Right lobe of liver (tissue), 6 donors: ENCODE data around the gene IGF2R. TPM values are rescaled to one million over a fixed set of nuclear protein-coding genes. Genes with fewer than 3 reads are reported as not detected.

ENCODE experiments used
- ATAC-seq, 4 donors: fragments of 200-7000 bp; cut with Tn5 transposase; one replicate each; pipeline ENCODE4 v1.9.1; 2020; ENCODE audit warnings: mild to moderate bottlenecking in 4 of 4, moderate library complexity in 4 of 4
- DNase-seq, 3 donors: peaks; one replicate each; pipeline ENCODE4 v3.0.0-alpha.2; 2020
- H3K27ac ChIP-seq, 3 donors: fragments of 200-600 bp; one replicate each; pipeline ENCODE4 v1.8.0; 2022
- H3K27me3 ChIP-seq, 2 donors: fragments of 200-600 bp; one replicate each; pipeline ENCODE4 v1.8.0; 2022
- H3K36me3 ChIP-seq, 4 donors: fragments of 200-600 bp; sonication (generic) in 1 of 4; one replicate each; pipeline versions ENCODE4 v1.5.1 to v1.8.0; 2017 to 2022; ENCODE audit warnings: control low read depth in 1 of 4
- H3K4me1 ChIP-seq, 4 donors: fragments of 200-600 bp; sonication (generic) in 1 of 4; one replicate each; pipeline versions ENCODE4 v1.5.1 to v1.8.0; 2017 to 2022; ENCODE audit warnings: control low read depth in 1 of 4
- H3K4me3 ChIP-seq, 3 donors: fragments of 200-600 bp; one replicate each; pipeline ENCODE4 v1.8.0; 2022
- H3K9me3 ChIP-seq, 4 donors: fragments of 200-600 bp; sonication (generic) in 1 of 4; one replicate each; pipeline versions ENCODE4 v1.5.1 to v1.8.0; 2017 to 2022; ENCODE audit warnings: control low read depth in 1 of 4
- POLR2A ChIP-seq: fragments of 450-650 bp; IDR thresholded peaks from one replicate; pipeline ENCODE4 v1.6.1; 2017; ENCODE audit warnings: antibody characterized with exemption, mild to moderate bottlenecking
- WGBS: methylation state at CpG from one replicate; pipeline ENCODE4 v1.1.6; 2018; ENCODE audit warnings: low coverage, low lambda C conversion rate; ENCODE audit not compliant: insufficient coverage; ENCODE audit errors: missing lambda C conversion rate; 5-methylcytosine and 5-hydroxymethylcytosine counted together
- intact Hi-C, 2 donors: fragments of 100-400 bp; cut with DNase I; formaldehyde crosslinking; loops; one replicate each; pipeline versions ENCODE4 v1.11.2 to v1.14.1; 2022
- total RNA-seq, 6 experiments: library from RNA; depleted of rRNA in 2 of 6; stranded (reverse); fragments of >200 nt in 2 of 6; fragmentation: NEBNext Ultra II Directional in 3 of 6; extraction: Animal tissue kit (Norgen Biotek cat#: 25700) in 3 of 6; gene quantifications; one replicate each; pipeline versions ENCODE4 v1.1.0 to v1.2.4, GENCODE V29; 2016 to 2023
- TF ChIP-seq, protein P1 (sequence below), 4 donors: fragments of 200-600 bp in 3 of 4; fragments of 450-650 bp in 1 of 4; IDR thresholded peaks; one replicate each; pipeline versions ENCODE4 v1.5.1 to v1.8.0; 2016 to 2022; ENCODE audit warnings: antibody characterized with exemption in 4 of 4, mild to moderate bottlenecking in 2 of 4
- donor health status: DM: no; HTN: yes; CAD: no.
- donor health status: DM: no; HTN: no; CAD: no.
- donor health status: DM: no; HTN: no; CAD: no.
- donor health status: DM: no; HTN: yes; CAD: no.
- donor health status: DM: no; HTN: yes; CAD: no.

IGF2R gene
- total RNA-seq, 6 experiments from 2014 or later: 50.3 to 81.0 (median 67.1) TPM

DNA sequence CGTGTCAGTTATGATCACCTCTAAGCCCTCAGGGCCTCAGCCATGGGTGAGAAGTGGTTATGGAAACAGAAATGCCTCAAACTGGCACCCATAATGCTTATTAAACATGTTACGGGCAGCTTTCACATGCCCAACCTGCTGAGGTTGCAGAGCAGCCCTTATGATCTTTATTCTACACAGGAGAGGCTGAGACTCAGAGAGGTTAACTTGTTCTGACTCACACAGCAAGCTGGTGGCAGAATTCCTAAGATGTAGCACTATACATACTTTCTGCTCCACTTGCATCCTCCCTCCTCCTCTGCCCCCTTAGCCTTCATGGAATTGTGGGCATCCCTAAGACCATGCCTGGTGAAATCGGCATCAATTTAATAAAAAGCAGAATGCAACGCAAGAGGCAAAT, 34.7 kb upstream of the IGF2R start:
- intact Hi-C loops: loop anchor here in 1 of 2 donors (10.0 kb wide), 1 partner anchor 69 kb away; no protein-coding TSS in a partner anchor
- ATAC-seq (no peak), DNase-seq (no peak)
- WGBS: 58% methylated on average over 2 of the region's 4 CpGs
- no peak overlapping the region for H3K4me3 ChIP-seq
- TF ChIP-seq, protein P1, sequence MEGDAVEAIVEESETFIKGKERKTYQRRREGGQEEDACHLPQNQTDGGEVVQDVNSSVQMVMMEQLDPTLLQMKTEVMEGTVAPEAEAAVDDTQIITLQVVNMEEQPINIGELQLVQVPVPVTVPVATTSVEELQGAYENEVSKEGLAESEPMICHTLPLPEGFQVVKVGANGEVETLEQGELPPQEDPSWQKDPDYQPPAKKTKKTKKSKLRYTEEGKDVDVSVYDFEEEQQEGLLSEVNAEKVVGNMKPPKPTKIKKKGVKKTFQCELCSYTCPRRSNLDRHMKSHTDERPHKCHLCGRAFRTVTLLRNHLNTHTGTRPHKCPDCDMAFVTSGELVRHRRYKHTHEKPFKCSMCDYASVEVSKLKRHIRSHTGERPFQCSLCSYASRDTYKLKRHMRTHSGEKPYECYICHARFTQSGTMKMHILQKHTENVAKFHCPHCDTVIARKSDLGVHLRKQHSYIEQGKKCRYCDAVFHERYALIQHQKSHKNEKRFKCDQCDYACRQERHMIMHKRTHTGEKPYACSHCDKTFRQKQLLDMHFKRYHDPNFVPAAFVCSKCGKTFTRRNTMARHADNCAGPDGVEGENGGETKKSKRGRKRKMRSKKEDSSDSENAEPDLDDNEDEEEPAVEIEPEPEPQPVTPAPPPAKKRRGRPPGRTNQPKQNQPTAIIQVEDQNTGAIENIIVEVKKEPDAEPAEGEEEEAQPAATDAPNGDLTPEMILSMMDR (IDR thresholded peaks at IDR 0.05): no peak
- no peak for TF ChIP-seq POLR2A
- H3K36me3 ChIP-seq: no peaks in the 10 kb centered on the region
- H3K4me1 ChIP-seq: peaks cover 0 to 5% (median 0%) of the 10 kb centered on the region in 4 donors
- H3K27ac ChIP-seq: no peak overlapping the region
- no peaks in the 10 kb centered on the region for H3K27me3 ChIP-seq
- H3K9me3 ChIP-seq: no peaks in the 10 kb centered on the region

DNA sequence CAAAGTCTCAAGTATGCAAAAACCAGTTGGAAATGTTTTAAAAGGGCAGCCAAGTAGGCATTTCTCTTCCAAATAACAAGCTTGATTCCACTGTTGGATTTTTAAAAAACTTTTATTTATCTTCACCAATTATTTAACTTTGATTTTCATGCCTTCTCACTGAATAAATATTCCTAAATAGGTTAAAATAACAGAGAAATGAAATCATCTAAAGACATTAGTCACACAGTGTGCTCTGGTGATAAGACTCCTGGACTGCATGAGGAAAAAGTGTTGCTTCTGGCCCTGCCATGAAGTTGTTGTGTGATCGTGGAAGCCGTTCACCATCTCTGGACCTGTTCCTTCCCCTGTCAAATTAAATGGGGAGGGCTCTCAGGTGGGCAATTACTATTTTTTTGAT, 33.8 kb upstream of the IGF2R start:
- WGBS: 95% methylated on average over 2 of the region's 2 CpGs
- H3K36me3 ChIP-seq: no peaks in the 10 kb centered on the region
- no peak for TF ChIP-seq POLR2A
- TF ChIP-seq, protein P1 (IDR thresholded peaks at IDR 0.05): no peak
- no peaks in the 10 kb centered on the region for H3K27me3 ChIP-seq
- H3K9me3 ChIP-seq: no peaks in the 10 kb centered on the region
- ATAC-seq: no peak
- H3K27ac ChIP-seq: no peak overlapping the region
- no peak overlapping the region for H3K4me3 ChIP-seq
- intact Hi-C loops: loop anchor here in 1 of 2 donors (10.0 kb wide), 1 partner anchor 70 kb away; no protein-coding TSS in a partner anchor
- no peak for DNase-seq
- peaks cover 0 to 9% (median 0%) of the 10 kb centered on the region in 4 donors for H3K4me1 ChIP-seq

DNA sequence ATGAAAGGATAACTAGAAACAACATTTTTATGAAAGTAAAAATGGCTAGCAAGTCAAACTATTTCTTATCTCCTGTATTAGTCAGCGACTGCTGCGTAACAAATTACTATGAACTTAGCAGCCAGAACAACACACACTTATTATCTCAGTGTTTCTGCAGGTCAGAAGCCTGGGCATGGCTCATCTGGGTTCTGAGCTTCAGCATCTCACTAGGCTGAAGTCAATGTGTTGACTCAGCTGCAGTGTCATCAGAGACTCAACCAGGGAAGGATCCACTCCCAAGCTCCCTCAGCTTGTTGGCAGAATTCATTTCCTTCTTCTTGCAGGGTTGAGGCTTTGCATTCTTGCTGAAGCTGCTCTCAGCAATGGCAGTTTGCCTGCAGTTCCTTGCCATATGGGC, 33.2 kb upstream of the IGF2R start:
- ATAC-seq: no peak
- intact Hi-C loops: loop anchor here in 1 of 2 donors (10.0 kb wide), 1 partner anchor 71 kb away; no protein-coding TSS in a partner anchor
- no peak for TF ChIP-seq POLR2A
- TF ChIP-seq, protein P1 (IDR thresholded peaks at IDR 0.05): no peak

DNA sequence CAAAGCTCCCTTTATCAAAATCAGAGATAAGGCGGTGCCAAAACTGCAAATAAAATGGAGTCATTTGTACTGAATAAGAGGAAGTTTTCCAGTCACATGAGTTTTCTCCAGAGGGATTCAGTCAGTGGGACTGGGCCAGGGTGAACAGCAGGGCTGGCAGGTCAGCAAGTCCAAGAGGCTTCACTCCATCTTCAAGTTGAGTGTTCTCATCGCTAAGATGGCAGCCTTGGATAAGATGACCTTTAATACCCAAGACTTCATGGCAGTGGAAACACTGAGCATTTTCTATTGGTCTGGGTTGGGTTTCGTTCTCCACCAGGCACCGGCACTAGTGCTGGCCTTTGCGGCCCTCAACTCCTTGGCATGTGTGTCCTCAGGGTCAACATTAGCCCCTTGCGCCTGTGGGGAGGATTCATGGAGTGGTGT, 29.3 kb upstream of the IGF2R start:
- H3K27me3 ChIP-seq: no peaks in the 10 kb centered on the region
- WGBS: 80% methylated on average over 3 of the region's 6 CpGs
- no peak overlapping the region for H3K27ac ChIP-seq
- DNase-seq: no peak
- H3K9me3 ChIP-seq: peaks cover 0 to 3% (median 0%) of the 10 kb centered on the region in 4 donors
- H3K36me3 ChIP-seq: no peaks in the 10 kb centered on the region
- no peak for TF ChIP-seq POLR2A
- ATAC-seq: peak; percentile 7 to 53 (median 32)
- peaks cover 0 to 24% (median 0%) of the 10 kb centered on the region in 4 donors for H3K4me1 ChIP-seq
- H3K4me3 ChIP-seq: no peak overlapping the region
- intact Hi-C loops: loop anchor here in 1 of 2 donors (10.0 kb wide), 1 partner anchor 75 kb away; no protein-coding TSS in a partner anchor

More for the DNA sequence above, 33.2 kb upstream of the IGF2R start:
- H3K4me3 ChIP-seq: no peak overlapping the region
- 92% methylated on average over 2 of the region's 2 CpGs for WGBS
- H3K4me1 ChIP-seq: peaks cover 0 to 10% (median 0%) of the 10 kb centered on the region in 4 donors
- no peaks in the 10 kb centered on the region for H3K27me3 ChIP-seq
- no peaks in the 10 kb centered on the region for H3K36me3 ChIP-seq
- no peaks in the 10 kb centered on the region for H3K9me3 ChIP-seq
- no peak overlapping the region for H3K27ac ChIP-seq
- DNase-seq: no peak

DNA sequence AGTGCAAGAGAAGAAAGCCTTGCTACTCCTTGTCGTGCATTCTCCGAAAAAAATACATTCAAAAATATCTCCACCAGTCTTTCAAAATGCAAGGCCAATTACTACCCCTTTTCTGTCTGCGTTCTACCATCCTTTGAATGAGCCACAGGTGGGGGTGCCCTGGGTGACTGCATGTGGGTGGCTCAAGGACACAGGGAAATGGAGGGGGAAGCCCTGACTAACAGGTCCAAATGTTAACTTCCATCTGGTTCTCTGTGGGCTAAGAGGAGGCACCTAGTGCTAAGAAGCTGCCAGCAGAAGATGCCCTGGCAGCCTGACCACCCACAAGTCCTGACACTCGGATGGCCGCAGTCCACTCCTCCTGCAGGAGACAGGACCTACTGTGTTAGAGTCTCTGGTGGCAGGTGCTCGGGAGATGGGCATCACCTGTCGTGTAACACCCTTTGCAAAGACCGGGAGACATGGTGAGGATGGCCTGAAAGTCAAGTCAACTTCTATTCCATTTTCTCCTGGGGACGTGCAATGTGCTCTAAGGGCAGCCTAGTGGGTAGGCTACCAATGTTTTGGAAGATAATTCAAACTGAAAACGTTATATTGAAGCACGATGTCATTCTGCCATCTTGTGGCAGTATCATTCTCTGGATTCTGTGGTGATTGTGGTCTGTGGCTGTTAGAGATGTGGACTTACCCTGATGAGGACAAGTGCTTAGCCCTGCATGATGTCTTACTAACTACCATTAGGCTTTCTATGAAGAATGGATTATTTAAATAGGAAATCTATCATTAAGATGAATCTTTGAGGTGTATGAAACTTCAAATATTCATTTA, 27.4 kb upstream of the IGF2R start:
- Histone ChIP-seq H3K4me1 (peaks cover 0 to 24% (median 0%) of the 10 kb centered on the region in 4 donors), H3K9me3 (peaks cover 0 to 3% (median 0%) of the 10 kb centered on the region in 4 donors), H3K27ac (no peak overlapping the region), H3K4me3 (no peak overlapping the region), H3K36me3 (no peaks in the 10 kb centered on the region), H3K27me3 (no peaks in the 10 kb centered on the region)
- 51% methylated on average over 7 of the region's 11 CpGs for WGBS
- peak; percentile 64 to 73 (median 66) for ATAC-seq
- DNase-seq: no peak
- TF ChIP-seq, protein P1 (IDR thresholded peaks at IDR 0.05): peak; percentile 54 to 67 (median 60)
- TF ChIP-seq POLR2A: no peak
- intact Hi-C loops: no loop called here
